Lower leg skin (tissue), 3 donors: ENCODE measurements around the gene SPOCK1.

Experiments used
- POLR2A ChIP-seq, 2 donors: fragments of 450-650 bp; IDR thresholded peaks; one replicate each; pipeline ENCODE4 v1.6.1; 2016 to 2017; ENCODE audit warnings: antibody characterized with exemption in 2 of 2, mild to moderate bottlenecking in 1 of 2, moderate library complexity in 1 of 2
- TF ChIP-seq, protein P1 (sequence below), 3 donors: fragments of 450-650 bp; IDR thresholded peaks; one replicate each; pipeline ENCODE4 v1.5.1; 2016; ENCODE audit warnings: antibody characterized with exemption in 3 of 3, mild to moderate bottlenecking in 3 of 3, moderate library complexity in 2 of 3

DNA sequence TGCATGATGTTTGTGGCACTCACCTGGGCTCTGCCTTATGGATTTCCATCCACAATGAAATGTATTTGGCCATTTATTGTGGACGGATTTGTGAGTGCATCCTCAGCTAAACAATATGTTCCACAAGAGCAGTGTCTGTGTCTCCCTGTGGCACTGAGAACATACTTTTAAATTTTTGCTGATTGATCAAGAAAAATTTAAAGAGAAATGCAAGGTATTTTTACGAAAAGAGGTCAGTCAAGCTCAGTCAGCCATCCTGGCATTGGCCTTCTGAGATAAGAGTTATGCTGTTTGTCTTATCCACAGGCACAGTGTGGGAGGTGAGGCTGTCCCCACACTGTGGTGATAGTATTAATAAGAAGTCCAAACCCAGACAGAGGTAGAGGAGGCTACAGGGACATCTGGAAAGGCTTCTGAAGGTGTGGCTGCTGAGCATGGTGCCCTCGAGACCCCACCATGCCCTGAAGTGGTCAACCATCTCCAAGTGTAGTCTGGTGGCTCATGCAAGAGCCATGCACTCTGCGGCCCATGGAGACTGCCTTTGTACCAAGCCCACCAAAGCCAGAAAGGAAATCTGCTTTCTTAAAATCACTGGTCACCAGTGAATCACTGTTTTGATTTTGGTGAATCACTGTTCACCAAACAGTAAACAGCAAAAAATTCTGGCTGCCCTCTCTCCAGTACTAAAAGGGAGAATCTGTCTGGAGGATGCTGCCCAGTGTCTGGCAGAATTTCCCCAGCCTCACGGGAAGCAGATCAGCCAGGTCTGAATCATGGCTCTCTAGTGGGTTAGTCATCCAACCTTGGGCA lies 28.8 kb downstream of the SPOCK1 start:
- TF ChIP-seq, protein P1, sequence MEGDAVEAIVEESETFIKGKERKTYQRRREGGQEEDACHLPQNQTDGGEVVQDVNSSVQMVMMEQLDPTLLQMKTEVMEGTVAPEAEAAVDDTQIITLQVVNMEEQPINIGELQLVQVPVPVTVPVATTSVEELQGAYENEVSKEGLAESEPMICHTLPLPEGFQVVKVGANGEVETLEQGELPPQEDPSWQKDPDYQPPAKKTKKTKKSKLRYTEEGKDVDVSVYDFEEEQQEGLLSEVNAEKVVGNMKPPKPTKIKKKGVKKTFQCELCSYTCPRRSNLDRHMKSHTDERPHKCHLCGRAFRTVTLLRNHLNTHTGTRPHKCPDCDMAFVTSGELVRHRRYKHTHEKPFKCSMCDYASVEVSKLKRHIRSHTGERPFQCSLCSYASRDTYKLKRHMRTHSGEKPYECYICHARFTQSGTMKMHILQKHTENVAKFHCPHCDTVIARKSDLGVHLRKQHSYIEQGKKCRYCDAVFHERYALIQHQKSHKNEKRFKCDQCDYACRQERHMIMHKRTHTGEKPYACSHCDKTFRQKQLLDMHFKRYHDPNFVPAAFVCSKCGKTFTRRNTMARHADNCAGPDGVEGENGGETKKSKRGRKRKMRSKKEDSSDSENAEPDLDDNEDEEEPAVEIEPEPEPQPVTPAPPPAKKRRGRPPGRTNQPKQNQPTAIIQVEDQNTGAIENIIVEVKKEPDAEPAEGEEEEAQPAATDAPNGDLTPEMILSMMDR (IDR thresholded peaks at IDR 0.05): no peak
- TF ChIP-seq POLR2A (IDR thresholded peaks at IDR 0.05): no peak
